ENCODE measurements around the gene RBM4.

DNA sequence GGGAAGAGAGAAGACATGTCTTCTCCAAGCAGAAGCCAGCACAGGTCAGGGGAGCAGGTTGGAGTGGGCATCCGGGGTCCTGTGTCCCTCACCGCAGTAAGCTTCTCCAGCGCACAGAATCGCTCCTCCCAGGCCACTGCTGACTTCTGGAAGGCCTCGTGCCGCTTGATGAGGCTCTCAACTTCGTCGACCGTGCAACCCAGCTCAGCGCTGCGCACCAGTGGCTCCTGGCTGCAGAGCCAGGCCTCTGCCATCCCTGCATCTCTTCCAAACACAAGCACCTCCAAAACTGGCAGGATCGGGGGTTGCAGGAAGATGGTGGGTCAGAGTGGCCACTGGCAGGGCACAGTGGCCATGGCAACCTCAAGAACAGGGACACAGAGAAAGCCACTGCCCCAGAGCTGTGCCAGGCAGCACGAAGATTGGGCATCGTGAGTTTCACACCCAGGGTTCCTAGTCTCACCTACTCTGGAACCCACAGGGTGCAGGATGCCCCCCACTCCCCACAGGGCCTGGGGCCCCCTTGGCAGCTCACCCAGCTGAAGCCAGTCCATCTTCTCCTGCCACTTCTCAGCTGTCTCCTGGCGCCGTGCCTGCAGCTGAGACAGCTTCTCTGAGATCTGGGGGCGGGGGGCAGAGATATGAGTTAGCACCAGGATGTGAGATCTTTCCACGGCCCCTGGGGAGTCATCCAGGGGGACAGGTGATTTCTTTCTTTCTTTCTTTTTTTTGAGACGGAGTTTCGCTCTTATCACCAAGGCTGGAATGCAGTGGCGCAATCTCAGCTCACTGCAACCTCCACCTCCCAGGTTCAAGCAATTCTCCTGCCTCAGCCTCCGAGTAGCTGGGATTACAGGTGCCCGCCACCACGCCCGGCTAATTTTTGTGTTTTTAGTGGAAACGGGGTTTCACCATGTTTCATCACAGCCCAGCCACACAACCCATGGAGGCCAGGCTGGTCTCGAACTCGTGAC is 50.3 kb downstream of the RBM4 start:
- TF ChIP-seq, protein P1, sequence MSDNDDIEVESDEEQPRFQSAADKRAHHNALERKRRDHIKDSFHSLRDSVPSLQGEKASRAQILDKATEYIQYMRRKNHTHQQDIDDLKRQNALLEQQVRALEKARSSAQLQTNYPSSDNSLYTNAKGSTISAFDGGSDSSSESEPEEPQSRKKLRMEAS (IDR thresholded peaks at IDR 0.05): no peak
- TF ChIP-seq, protein P2, sequence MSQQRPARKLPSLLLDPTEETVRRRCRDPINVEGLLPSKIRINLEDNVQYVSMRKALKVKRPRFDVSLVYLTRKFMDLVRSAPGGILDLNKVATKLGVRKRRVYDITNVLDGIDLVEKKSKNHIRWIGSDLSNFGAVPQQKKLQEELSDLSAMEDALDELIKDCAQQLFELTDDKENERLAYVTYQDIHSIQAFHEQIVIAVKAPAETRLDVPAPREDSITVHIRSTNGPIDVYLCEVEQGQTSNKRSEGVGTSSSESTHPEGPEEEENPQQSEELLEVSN (IDR thresholded peaks at IDR 0.05; ENCODE audit: borderline replicate concordance, low read depth): no peak
- TF ChIP-seq RNF2 (IDR thresholded peaks at IDR 0.05; ENCODE audit: borderline replicate concordance, low read depth): no peak
- TF ChIP-seq, protein P3, sequence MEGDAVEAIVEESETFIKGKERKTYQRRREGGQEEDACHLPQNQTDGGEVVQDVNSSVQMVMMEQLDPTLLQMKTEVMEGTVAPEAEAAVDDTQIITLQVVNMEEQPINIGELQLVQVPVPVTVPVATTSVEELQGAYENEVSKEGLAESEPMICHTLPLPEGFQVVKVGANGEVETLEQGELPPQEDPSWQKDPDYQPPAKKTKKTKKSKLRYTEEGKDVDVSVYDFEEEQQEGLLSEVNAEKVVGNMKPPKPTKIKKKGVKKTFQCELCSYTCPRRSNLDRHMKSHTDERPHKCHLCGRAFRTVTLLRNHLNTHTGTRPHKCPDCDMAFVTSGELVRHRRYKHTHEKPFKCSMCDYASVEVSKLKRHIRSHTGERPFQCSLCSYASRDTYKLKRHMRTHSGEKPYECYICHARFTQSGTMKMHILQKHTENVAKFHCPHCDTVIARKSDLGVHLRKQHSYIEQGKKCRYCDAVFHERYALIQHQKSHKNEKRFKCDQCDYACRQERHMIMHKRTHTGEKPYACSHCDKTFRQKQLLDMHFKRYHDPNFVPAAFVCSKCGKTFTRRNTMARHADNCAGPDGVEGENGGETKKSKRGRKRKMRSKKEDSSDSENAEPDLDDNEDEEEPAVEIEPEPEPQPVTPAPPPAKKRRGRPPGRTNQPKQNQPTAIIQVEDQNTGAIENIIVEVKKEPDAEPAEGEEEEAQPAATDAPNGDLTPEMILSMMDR (IDR thresholded peaks at IDR 0.05): no peak
- TF ChIP-seq POLR2A (IDR thresholded peaks at IDR 0.05; ENCODE audit: low read length): no peak
- TF ChIP-seq FOXS1 (CRISPR knock-in tag; IDR thresholded peaks at IDR 0.05): no peak
- TF ChIP-seq EHMT2 (IDR thresholded peaks at IDR 0.05; ENCODE audit: low read depth): no peak
- TF ChIP-seq RAD21 (conservative IDR thresholded peaks at IDR 0.05 in 1 of 2, IDR thresholded peaks at IDR 0.05 in 1 of 2): no peak
- TF ChIP-seq, protein P4, sequence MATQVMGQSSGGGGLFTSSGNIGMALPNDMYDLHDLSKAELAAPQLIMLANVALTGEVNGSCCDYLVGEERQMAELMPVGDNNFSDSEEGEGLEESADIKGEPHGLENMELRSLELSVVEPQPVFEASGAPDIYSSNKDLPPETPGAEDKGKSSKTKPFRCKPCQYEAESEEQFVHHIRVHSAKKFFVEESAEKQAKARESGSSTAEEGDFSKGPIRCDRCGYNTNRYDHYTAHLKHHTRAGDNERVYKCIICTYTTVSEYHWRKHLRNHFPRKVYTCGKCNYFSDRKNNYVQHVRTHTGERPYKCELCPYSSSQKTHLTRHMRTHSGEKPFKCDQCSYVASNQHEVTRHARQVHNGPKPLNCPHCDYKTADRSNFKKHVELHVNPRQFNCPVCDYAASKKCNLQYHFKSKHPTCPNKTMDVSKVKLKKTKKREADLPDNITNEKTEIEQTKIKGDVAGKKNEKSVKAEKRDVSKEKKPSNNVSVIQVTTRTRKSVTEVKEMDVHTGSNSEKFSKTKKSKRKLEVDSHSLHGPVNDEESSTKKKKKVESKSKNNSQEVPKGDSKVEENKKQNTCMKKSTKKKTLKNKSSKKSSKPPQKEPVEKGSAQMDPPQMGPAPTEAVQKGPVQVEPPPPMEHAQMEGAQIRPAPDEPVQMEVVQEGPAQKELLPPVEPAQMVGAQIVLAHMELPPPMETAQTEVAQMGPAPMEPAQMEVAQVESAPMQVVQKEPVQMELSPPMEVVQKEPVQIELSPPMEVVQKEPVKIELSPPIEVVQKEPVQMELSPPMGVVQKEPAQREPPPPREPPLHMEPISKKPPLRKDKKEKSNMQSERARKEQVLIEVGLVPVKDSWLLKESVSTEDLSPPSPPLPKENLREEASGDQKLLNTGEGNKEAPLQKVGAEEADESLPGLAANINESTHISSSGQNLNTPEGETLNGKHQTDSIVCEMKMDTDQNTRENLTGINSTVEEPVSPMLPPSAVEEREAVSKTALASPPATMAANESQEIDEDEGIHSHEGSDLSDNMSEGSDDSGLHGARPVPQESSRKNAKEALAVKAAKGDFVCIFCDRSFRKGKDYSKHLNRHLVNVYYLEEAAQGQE (IDR thresholded peaks at IDR 0.05): no peak
- no peak for TF ChIP-seq PHF8 (IDR thresholded peaks at IDR 0.05; ENCODE audit: borderline replicate concordance, low read depth)
- TF ChIP-seq ESRRA (IDR thresholded peaks at IDR 0.05; ENCODE audit: borderline replicate concordance, low read length): no peak
